ENCODE measurements around the gene U2SURP. TPM values are rescaled to one million over a fixed set of nuclear protein-coding genes. Genes with fewer than 3 reads are reported as not detected.
"Not testable (repeated sequence)": the region's sequence is repeated elsewhere in the genome, so short reads cannot be mapped to it uniquely, and the experiment has no call there.

Gene U2SURP
- total and polyA plus RNA-seq, 4 experiments from 2014 or later = 97.6 to 137 (median 126) TPM

DNA sequence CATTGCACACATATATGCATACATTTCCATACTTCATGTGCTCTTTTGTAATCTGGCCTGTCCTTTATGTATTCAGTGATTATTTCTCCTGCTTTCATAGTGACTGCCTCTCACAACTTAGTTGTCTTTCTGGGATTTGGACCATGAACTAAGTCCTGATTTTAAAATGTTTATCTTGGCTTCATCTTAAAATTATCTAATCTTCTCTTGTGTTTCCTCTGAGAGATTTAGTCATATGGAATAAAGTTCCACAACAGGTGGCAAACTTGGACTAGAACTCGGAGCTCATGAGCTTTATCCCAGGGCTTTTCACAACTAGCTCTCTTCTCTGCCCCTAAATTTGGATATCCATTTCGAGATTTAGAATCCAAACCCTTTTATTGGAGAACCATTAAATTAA, 44.3 kb downstream of the U2SURP start:
- no peak overlapping the region for H3K4me3 Mint-ChIP-seq
- H3K9me3 ChIP-seq (ENCODE audit: control insufficient read depth in 1 of 2, low read length in 2 of 2) = no peaks in the 10 kb centered on the region
- no peaks in the 10 kb centered on the region for H3K9me3 Mint-ChIP-seq
- H3K27ac ChIP-seq (ENCODE audit: low read depth, low read length) = no peak overlapping the region
- H3K36me3 Mint-ChIP-seq = peaks cover 37 to 56% of the 10 kb centered on the region in 2 donors
- peaks cover 0 to 2% (median 0%) of the 10 kb centered on the region in 4 donors for H3K4me1 Mint-ChIP-seq
- no peaks in the 10 kb centered on the region for H3K27me3 ChIP-seq (ENCODE audit: insufficient read depth, low read length)
- POLR2A ChIA-PET (ENCODE audit: partially characterized antibody) = no interaction called here
- no peaks in the 10 kb centered on the region for H3K4me1 ChIP-seq (ENCODE audit: insufficient read depth, low read length)
- H3K4me3 ChIP-seq (ENCODE audit: low read length in 2 of 2) = no peak overlapping the region
- DNase-seq = no peak
- peaks cover 35% of the 10 kb centered on the region for H3K36me3 ChIP-seq (ENCODE audit: insufficient read depth, low read length)
- no peaks in the 10 kb centered on the region for H3K27me3 Mint-ChIP-seq
- CTCF ChIA-PET (ENCODE audit: partially characterized antibody) = interaction anchor here (0.7 kb wide), 1 partner anchor 812 kb away, joined by 3 read pairs; no protein-coding TSS in a partner anchor
- peak overlapping the region in 1 of 7 donors; percentile 6 for H3K27ac Mint-ChIP-seq
- intact Hi-C loops (cut with micrococcal nuclease) = no loop called here

DNA sequence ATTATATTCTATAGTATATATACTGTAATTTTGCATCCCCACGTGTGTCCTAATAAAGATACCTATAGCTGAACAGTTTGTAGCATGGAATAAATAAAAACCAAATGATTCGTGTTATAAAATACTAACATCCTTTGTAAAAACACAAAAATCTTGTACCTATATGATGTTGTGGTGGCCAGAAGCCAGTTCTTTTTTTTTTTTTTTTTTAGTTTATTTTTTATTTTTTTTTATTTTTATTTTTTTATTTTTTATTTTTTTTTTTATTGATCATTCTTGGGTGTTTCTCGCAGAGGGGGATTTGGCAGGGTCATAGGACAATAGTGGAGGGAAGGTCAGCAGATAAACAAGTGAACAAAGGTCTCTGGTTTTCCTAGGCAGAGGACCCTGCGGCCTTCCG, 44.7 kb downstream of the U2SURP start:
- H3K4me1 Mint-ChIP-seq; DNase-seq; POLR2A ChIA-PET (ENCODE audit: partially characterized antibody); CTCF ChIA-PET (ENCODE audit: partially characterized antibody); H3K4me3 Mint-ChIP-seq; H3K9me3 ChIP-seq (ENCODE audit: control insufficient read depth in 1 of 2, low read length in 2 of 2); H3K27ac ChIP-seq (ENCODE audit: low read depth, low read length); H3K27ac Mint-ChIP-seq; H3K27me3 Mint-ChIP-seq; H3K9me3 Mint-ChIP-seq; intact Hi-C loops (cut with micrococcal nuclease); H3K4me3 ChIP-seq (ENCODE audit: low read length in 2 of 2); H3K27me3 ChIP-seq (ENCODE audit: insufficient read depth, low read length); H3K4me1 ChIP-seq (ENCODE audit: insufficient read depth, low read length): not testable (repeated sequence)
- H3K36me3 Mint-ChIP-seq = peaks cover 41 to 58% of the 10 kb centered on the region in 2 donors
- peaks cover 40% of the 10 kb centered on the region for H3K36me3 ChIP-seq (ENCODE audit: insufficient read depth, low read length)

DNA sequence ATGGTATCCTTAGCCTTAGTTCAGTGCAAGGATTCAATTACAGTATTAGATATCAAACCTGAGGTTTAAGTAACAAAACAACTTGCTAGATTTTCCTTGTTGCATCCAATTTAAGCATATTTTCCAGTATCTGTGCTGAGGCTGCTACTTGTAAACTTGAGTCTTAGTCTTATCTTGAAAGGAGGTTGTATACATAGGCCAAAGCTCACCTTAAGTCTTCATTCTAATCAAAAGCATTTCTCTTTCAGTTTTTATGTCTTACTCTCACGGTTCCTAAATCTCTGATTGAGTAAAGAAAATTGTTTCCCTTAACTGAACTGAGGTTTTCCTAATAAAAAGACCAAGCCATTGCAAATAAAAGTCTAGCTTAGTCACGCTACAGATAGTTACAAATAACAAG, 52.6 kb downstream of the U2SURP start:
- DNase-seq = no peak
- peaks cover 0 to 2% (median 0%) of the 10 kb centered on the region in 8 donors for H3K9me3 Mint-ChIP-seq
- CTCF ChIA-PET (ENCODE audit: partially characterized antibody) = no interaction called here

DNA sequence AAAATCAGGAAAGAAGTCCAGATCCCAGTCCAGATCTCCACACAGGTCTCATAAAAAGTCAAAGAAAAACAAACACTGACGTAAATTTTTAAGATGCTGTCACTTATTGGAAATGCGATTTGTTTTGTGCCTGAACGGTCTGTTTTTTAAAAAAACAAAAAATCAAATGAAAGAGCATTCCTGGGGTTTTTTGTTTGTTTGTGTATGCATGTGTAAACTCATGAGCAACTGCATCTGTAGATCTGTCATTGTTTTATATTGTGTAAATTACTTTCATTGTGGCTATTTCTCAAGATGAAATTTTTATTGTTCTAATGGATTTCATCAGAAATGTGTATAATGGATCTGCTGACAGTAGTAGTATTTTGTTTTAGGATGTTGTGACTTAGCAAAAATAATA, 55.0 kb downstream of the U2SURP start:
- POLR2A ChIA-PET (ENCODE audit: partially characterized antibody) = no interaction called here
- no peak overlapping the region for H3K4me3 Mint-ChIP-seq
- CTCF ChIA-PET (ENCODE audit: partially characterized antibody) = no interaction called here

More for the DNA sequence above, 52.6 kb downstream of the U2SURP start:
- Histone ChIP-seq H3K27ac (ENCODE audit: low read depth, low read length) (no peak overlapping the region), H3K27me3 (ENCODE audit: insufficient read depth, low read length) (no peaks in the 10 kb centered on the region), H3K9me3 (ENCODE audit: control insufficient read depth in 1 of 2, low read length in 2 of 2) (no peaks in the 10 kb centered on the region), H3K36me3 (ENCODE audit: insufficient read depth, low read length) (peaks cover 54% of the 10 kb centered on the region), H3K4me1 (ENCODE audit: insufficient read depth, low read length) (no peaks in the 10 kb centered on the region), H3K4me3 (ENCODE audit: low read length in 2 of 2) (no peak overlapping the region)
- Mint-ChIP-seq H3K27me3 (no peaks in the 10 kb centered on the region), H3K4me1 (no peaks in the 10 kb centered on the region), H3K36me3 (peaks cover 58 to 77% of the 10 kb centered on the region in 2 donors), H3K27ac (no peak overlapping the region), H3K4me3 (no peak overlapping the region)
- intact Hi-C loops (cut with micrococcal nuclease) = no loop called here
- POLR2A ChIA-PET (ENCODE audit: partially characterized antibody) = no interaction called here

DNA sequence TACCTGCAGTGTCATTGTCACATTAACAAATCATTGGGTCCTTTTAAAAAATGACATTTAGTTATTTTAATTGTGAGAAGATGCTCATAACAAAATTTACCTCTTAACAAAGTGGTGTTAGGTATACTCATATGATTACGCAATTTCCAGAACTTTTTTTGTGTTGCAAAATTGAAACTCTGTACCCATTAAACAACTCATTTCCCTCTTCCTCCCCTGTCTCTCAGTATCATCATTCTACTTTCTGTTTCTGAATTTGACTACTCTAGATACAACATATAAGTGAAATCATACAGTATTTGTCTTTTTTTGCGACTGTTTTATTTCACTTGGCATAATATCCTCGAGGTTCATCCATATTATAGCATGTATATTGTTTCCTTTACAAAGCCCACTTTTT, 59.5 kb downstream of the U2SURP start:
- no peaks in the 10 kb centered on the region for H3K27me3 Mint-ChIP-seq
- no peak overlapping the region for H3K4me3 Mint-ChIP-seq
- no peaks in the 10 kb centered on the region for H3K27me3 ChIP-seq (ENCODE audit: insufficient read depth, low read length)
- CTCF ChIA-PET (ENCODE audit: partially characterized antibody) = no interaction called here
- H3K36me3 Mint-ChIP-seq = peaks cover 28 to 31% of the 10 kb centered on the region in 2 donors
- H3K4me3 ChIP-seq (ENCODE audit: low read length in 2 of 2) = no peak overlapping the region
- H3K4me1 ChIP-seq (ENCODE audit: insufficient read depth, low read length) = no peaks in the 10 kb centered on the region
- no peak for DNase-seq
- no peak overlapping the region for H3K27ac ChIP-seq (ENCODE audit: low read depth, low read length)
- peaks cover 4 to 8% (median 6%) of the 10 kb centered on the region in 4 donors for H3K4me1 Mint-ChIP-seq
- H3K36me3 ChIP-seq (ENCODE audit: insufficient read depth, low read length) = peaks cover 10% of the 10 kb centered on the region
- H3K9me3 ChIP-seq (ENCODE audit: control insufficient read depth in 1 of 2, low read length in 2 of 2) = no peaks in the 10 kb centered on the region
- intact Hi-C loops (cut with micrococcal nuclease) = no loop called here
- POLR2A ChIA-PET (ENCODE audit: partially characterized antibody) = no interaction called here
- H3K27ac Mint-ChIP-seq = peak overlapping the region in 3 of 7 donors; percentile 4 to 53 (median 48)
- no peaks in the 10 kb centered on the region for H3K9me3 Mint-ChIP-seq

More for the DNA sequence above, 55.0 kb downstream of the U2SURP start:
- peaks cover 43% of the 10 kb centered on the region for H3K36me3 ChIP-seq (ENCODE audit: insufficient read depth, low read length)
- no peak overlapping the region for H3K27ac ChIP-seq (ENCODE audit: low read depth, low read length)
- Mint-ChIP-seq H3K4me1 (peaks cover 4 to 8% (median 5%) of the 10 kb centered on the region in 4 donors), H3K36me3 (peaks cover 48 to 70% of the 10 kb centered on the region in 2 donors), H3K27me3 (no peaks in the 10 kb centered on the region), H3K27ac (no peak overlapping the region), H3K9me3 (no peaks in the 10 kb centered on the region)
- intact Hi-C loops (cut with micrococcal nuclease) = no loop called here
- no peaks in the 10 kb centered on the region for H3K27me3 ChIP-seq (ENCODE audit: insufficient read depth, low read length)
- no peaks in the 10 kb centered on the region for H3K4me1 ChIP-seq (ENCODE audit: insufficient read depth, low read length)
- H3K4me3 ChIP-seq (ENCODE audit: low read length in 2 of 2) = no peak overlapping the region
- no peak for DNase-seq
- H3K9me3 ChIP-seq (ENCODE audit: control insufficient read depth in 1 of 2, low read length in 2 of 2) = no peaks in the 10 kb centered on the region

DNA sequence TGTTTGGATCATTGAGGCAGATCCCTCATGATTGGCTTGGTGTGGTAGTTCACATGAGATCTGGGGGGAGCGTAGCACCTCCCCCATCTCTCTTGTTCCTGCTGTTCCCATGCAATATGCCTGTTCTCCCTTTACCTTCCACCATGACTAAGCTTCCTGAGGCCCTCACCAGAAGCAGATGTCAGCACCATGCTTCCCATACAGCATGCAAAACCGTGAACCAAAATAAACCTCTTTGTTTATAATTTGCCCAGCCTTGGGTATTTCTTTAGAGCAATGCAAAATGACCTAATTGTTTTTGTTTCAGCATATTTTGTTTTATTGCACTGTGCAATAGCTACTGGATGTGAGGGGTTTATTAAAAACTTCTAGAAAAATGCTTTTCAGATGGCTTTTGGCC, 61.6 kb downstream of the U2SURP start:
- intact Hi-C loops (cut with micrococcal nuclease) = no loop called here
- Histone ChIP-seq H3K4me3 (ENCODE audit: low read length in 2 of 2) (no peak overlapping the region), H3K27ac (ENCODE audit: low read depth, low read length) (no peak overlapping the region), H3K4me1 (ENCODE audit: insufficient read depth, low read length) (no peaks in the 10 kb centered on the region), H3K36me3 (ENCODE audit: insufficient read depth, low read length) (peaks cover 2% of the 10 kb centered on the region), H3K27me3 (ENCODE audit: insufficient read depth, low read length) (no peaks in the 10 kb centered on the region), H3K9me3 (ENCODE audit: control insufficient read depth in 1 of 2, low read length in 2 of 2) (no peaks in the 10 kb centered on the region)
- CTCF ChIA-PET (ENCODE audit: partially characterized antibody) = no interaction called here
- Mint-ChIP-seq H3K36me3 (peaks cover 14 to 18% of the 10 kb centered on the region in 2 donors), H3K27ac (no peak overlapping the region), H3K9me3 (no peaks in the 10 kb centered on the region), H3K4me3 (no peak overlapping the region), H3K4me1 (peaks cover 4 to 8% (median 6%) of the 10 kb centered on the region in 4 donors), H3K27me3 (no peaks in the 10 kb centered on the region)
- DNase-seq = no peak
- POLR2A ChIA-PET (ENCODE audit: partially characterized antibody) = no interaction called here

DNA sequence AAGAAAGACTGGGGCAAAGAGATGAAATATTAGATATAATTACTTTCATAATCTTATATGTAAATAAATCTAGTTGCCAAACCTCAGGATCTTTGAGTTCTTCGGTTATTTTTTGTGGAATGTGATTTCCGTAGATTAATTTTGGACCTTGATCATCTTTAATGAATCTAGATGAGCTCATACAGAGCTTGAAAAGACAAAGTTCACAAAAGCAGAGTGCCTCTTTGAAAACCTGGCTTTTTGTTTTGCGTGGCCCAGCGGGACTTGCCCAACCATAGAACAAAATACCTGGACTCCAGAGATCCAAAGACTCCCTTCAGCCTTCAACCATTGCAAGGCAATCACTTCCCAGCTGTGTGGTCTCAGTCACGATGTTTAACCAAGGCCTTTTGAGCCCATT, 63.4 kb downstream of the U2SURP start:
- H3K27ac ChIP-seq (ENCODE audit: low read depth, low read length) = no peak overlapping the region
- H3K4me1 Mint-ChIP-seq = peaks cover 4 to 8% (median 6%) of the 10 kb centered on the region in 4 donors
- no peaks in the 10 kb centered on the region for H3K27me3 ChIP-seq (ENCODE audit: insufficient read depth, low read length)
- POLR2A ChIA-PET (ENCODE audit: partially characterized antibody) = no interaction called here
- H3K36me3 Mint-ChIP-seq = peaks cover 7 to 12% of the 10 kb centered on the region in 2 donors
- H3K36me3 ChIP-seq (ENCODE audit: insufficient read depth, low read length) = no peaks in the 10 kb centered on the region
- no peaks in the 10 kb centered on the region for H3K4me1 ChIP-seq (ENCODE audit: insufficient read depth, low read length)
- no peaks in the 10 kb centered on the region for H3K9me3 Mint-ChIP-seq
- peak overlapping the region in 1 of 7 donors; percentile 16 for H3K27ac Mint-ChIP-seq
- no peak overlapping the region for H3K4me3 ChIP-seq (ENCODE audit: low read length in 2 of 2)
- no peak for DNase-seq
- H3K9me3 ChIP-seq (ENCODE audit: control insufficient read depth in 1 of 2, low read length in 2 of 2) = no peaks in the 10 kb centered on the region
- no peak overlapping the region for H3K4me3 Mint-ChIP-seq
- intact Hi-C loops (cut with micrococcal nuclease) = no loop called here
- CTCF ChIA-PET (ENCODE audit: partially characterized antibody) = interaction anchor here (1.2 kb wide), 1 partner anchor 27 kb away, joined by 3 read pairs; no protein-coding TSS in a partner anchor
- H3K27me3 Mint-ChIP-seq = no peaks in the 10 kb centered on the region

DNA sequence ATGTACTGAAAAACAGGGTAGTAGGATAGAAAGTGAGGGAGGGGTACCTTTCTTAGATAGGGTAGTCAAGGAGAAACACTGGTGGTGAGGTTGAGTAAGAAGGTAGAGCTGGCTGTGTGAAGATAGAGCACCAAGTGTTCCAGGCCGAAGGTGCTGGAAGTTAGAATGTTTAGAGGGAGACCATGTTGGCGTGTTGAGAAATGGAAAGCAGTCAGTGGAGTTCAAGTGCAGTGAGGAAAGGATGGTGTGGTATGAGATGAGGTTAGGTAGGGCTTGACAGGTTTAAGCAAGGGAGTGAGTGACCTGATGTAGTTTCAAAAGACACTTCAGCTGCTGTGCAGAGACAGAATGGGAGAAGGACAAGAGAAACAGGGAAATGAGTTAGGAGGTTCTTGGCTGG, 64.0 kb downstream of the U2SURP start:
- peaks cover 3 to 6% (median 5%) of the 10 kb centered on the region in 4 donors for H3K4me1 Mint-ChIP-seq
- POLR2A ChIA-PET (ENCODE audit: partially characterized antibody) = no interaction called here

More for the DNA sequence above, 64.0 kb downstream of the U2SURP start:
- CTCF ChIA-PET (ENCODE audit: partially characterized antibody) = no interaction called here
- H3K36me3 Mint-ChIP-seq = peaks cover 6 to 12% of the 10 kb centered on the region in 2 donors
- no peaks in the 10 kb centered on the region for H3K27me3 Mint-ChIP-seq
- intact Hi-C loops (cut with micrococcal nuclease) = no loop called here
- Histone ChIP-seq H3K27ac (ENCODE audit: low read depth, low read length) (no peak overlapping the region), H3K4me1 (ENCODE audit: insufficient read depth, low read length) (no peaks in the 10 kb centered on the region), H3K27me3 (ENCODE audit: insufficient read depth, low read length) (no peaks in the 10 kb centered on the region), H3K9me3 (ENCODE audit: control insufficient read depth in 1 of 2, low read length in 2 of 2) (no peaks in the 10 kb centered on the region), H3K36me3 (ENCODE audit: insufficient read depth, low read length) (no peaks in the 10 kb centered on the region), H3K4me3 (ENCODE audit: low read length in 2 of 2) (no peak overlapping the region)
- H3K27ac Mint-ChIP-seq = peak overlapping the region in 1 of 7 donors; percentile 16
- H3K9me3 Mint-ChIP-seq = no peaks in the 10 kb centered on the region
- H3K4me3 Mint-ChIP-seq = no peak overlapping the region
- DNase-seq = no peak
